Measurements from ENCODE around the gene LZTS2.

GRCh38 chr10:100966887-100967286 lies 32.7 kb upstream of the LZTS2 start:
- TF ChIP-seq CTCF (conservative IDR thresholded peaks at IDR 0.05; ENCODE audit: low read depth, low read length): no peak
- no peak for TF ChIP-seq EZH2phosphoT487 (IDR thresholded peaks at IDR 0.05; ENCODE audit: borderline replicate concordance, low read length)
- no peak for TF ChIP-seq EZH2 (IDR thresholded peaks at IDR 0.05; ENCODE audit: low read length, unreplicated experiment)

Data from PC-3 (cell line).